ENCODE results near the gene VPS8. TPM values are rescaled to one million over a fixed set of nuclear protein-coding genes. Genes with fewer than 3 reads are reported as not detected.

Gene VPS8
- total and polyA plus RNA-seq, 2 of the 8 experiments (the other 6 are each of a cell fraction or from before 2014, with no cell fraction given) = 13.0 to 41.0 TPM

- Histone ChIP-seq H3K56ac (replicated peaks; ENCODE audit: insufficient read length, low read depth, low read length) (no peak overlapping the region), H4K91ac (replicated peaks; ENCODE audit: insufficient read length, low read length) (no peak overlapping the region), H4K8ac (ENCODE audit: extremely low read depth, insufficient read depth, low read length) (no peak overlapping the region), H3K4me3 (ENCODE audit: extremely low read depth in 1 of 4, insufficient read depth in 2 of 4, low read depth in 3 of 4, low read length in 4 of 4) (no peak overlapping the region), H3K27ac (ENCODE audit: low read depth, low read length) (no peak overlapping the region), H3K4me2 (ENCODE audit: insufficient read depth in 1 of 2, low read depth in 2 of 2, low read length in 2 of 2) (no peak overlapping the region), H3K9me3 (ENCODE audit: insufficient read depth in 2 of 2, low read depth in 1 of 2, low read length in 1 of 2) (no peaks in the 10 kb centered on the region), H3K23me2 (ENCODE audit: low read depth, low read length) (no peaks in the 10 kb centered on the region), H2BK12ac (ENCODE audit: low read depth, low read length) (no peak overlapping the region), H2BK120ac (replicated peaks; ENCODE audit: low read depth, low read length) (no peak overlapping the region), H3K4ac (replicated peaks; ENCODE audit: insufficient read length, low read depth, low read length) (no peak overlapping the region), H3K79me1 (ENCODE audit: low read depth, low read length) (no peaks in the 10 kb centered on the region), H3K27me3 (replicated peaks in 1 of 4; ENCODE audit: control insufficient read depth in 3 of 4, extremely low read depth in 1 of 4, insufficient read depth in 3 of 4, low read length in 3 of 4) (no peaks in the 10 kb centered on the region), H2AK5ac (ENCODE audit: low read depth, low read length) (no peak overlapping the region), H3K14ac (ENCODE audit: insufficient read length) (no peak overlapping the region), H3K79me2 (ENCODE audit: control insufficient read depth in 1 of 2, insufficient read depth in 2 of 2, low read length in 2 of 2) (no peaks in the 10 kb centered on the region), H3K9ac (replicated peaks in 1 of 4; ENCODE audit: extremely low read depth in 1 of 4, low read depth in 3 of 4, low read length in 3 of 4) (no peak overlapping the region), H3K23ac (ENCODE audit: insufficient read length) (no peak overlapping the region), H2BK5ac (ENCODE audit: low read depth, low read length) (no peak overlapping the region), H2AFZ (ENCODE audit: low read length) (no peak overlapping the region), H3K4me1 (replicated peaks in 1 of 4; ENCODE audit: control insufficient read depth in 3 of 4, insufficient read depth in 4 of 4, low read length in 3 of 4) (no peaks in the 10 kb centered on the region), H2BK20ac (ENCODE audit: low read length) (no peak overlapping the region), H4K20me1 (replicated peaks in 1 of 2; ENCODE audit: control insufficient read depth in 1 of 2, insufficient read depth in 2 of 2, low read length in 2 of 2) (no peaks in the 10 kb centered on the region), H3K18ac (ENCODE audit: extremely low read depth, low read length) (no peak overlapping the region), H3K36me3 (ENCODE audit: control insufficient read depth in 2 of 4, insufficient read depth in 4 of 4, low read length in 3 of 4) (no peaks in the 10 kb centered on the region), H2BK15ac (ENCODE audit: low read length) (peak overlapping the region; percentile 19; the same call in 1 of the 2 replicates), H4K5ac (ENCODE audit: insufficient read length, low read depth, low read length) (no peak overlapping the region)
- ChIA-PET POLR2A (ENCODE audit: partially characterized antibody) (no interaction called here), CTCF (ENCODE audit: partially characterized antibody) (interaction anchor here (0.7 to 4.6 kb wide), 20 partner anchors 9 to 323 kb away, joined by 3 to 39 read pairs (median 5); no protein-coding TSS in a partner anchor)
- DNase-seq (ENCODE audit: low read depth in 1 of 2, low spot score in 2 of 2) (no peak), FAIRE-seq (no peak)
- WGBS, 2 experiments (ENCODE audit: extremely low coverage in 1 of 2, insufficient coverage in 1 of 2, insufficient read length in 1 of 2, insufficient replicate concordance in 2 of 2, low coverage in 1 of 2, low lambda C conversion rate in 2 of 2, missing lambda C conversion rate in 1 of 2) = 82% methylated on average over 1 of the region's 1 CpG; no CpG with 5 or more reads in 1 of the 2 experiments
- TF ChIP-seq BACH1 (IDR thresholded peaks at IDR 0.05; ENCODE audit: low read length) = no peak
Measured at GRCh38 chr3:184804801-184805200, 7.2 kb upstream of the VPS8 start.
